LNCAP (cell line): Measurements from ENCODE around the gene NFIX.

Experiments
- CTCF ChIP-seq: fragments of 450-650 bp; IDR thresholded peaks from 2 replicates; pipeline ENCODE4 v1.5.1; 2017; ENCODE audit warnings: mild to moderate bottlenecking

Gene NFIX

GRCh38 chr19:13033244-13033643 is 38.0 kb downstream of the NFIX start:
- no peak for TF ChIP-seq CTCF

DNA sequence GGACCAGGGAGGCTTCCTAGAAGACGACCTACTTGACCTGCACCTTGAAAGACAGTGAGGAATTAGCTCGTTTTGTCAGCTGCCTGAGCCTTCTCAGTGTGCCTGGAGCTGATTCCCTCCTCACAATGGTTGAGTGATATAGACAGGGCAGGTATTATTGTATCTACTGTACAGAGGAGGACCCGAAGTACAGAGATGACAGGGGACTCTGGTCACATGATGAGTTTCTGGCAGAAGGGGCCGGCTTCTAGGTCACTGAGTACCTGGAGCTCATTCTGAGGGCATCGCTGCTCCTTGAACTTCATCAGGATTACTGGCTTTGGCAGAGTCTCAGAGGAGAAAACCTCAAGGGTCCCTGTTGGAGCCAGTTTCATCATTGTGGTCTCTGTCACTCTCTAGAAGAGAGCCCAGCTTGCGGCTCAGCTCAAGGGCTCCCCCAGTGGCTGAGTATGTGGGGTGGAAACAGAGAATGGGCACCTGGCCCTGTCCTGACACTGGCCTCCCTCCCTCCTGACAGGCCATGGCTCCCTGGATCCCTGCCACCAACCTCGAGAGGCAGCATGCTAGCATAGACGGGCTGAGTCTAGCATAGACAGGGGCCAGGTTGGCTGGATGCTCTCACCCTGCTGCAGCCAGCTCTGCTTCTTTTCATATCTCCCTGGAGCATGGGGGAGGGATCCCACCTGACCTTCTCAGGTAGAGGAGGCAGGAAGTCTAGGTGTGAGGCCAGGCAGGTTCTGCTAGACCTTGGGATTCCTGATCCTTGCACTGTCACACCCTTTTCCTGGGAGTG is 38.7 kb downstream of the NFIX start:
- TF ChIP-seq CTCF = peak; percentile 84

DNA sequence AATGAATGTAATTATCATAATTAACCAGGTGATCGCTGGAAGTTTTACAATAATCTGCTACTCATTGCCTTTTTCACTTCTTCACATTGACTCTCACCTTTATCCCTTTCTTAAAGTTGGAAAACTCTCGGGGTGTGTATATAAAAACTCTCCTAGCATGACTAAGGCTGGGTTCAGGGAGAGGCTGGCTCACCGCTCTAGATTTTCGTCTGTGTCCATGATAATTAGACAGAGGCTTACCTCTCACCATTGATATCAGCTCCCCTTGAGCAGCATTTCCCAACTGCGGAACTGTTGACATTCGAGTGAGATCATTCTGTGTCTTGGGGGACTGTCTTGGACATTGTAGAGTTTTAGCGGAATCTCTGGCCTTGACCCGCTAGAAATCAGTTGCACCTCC is 39.4 kb downstream of the NFIX start:
- no peak for TF ChIP-seq CTCF

- TF ChIP-seq CTCF = no peak
These were observed 40.6 kb downstream of the NFIX start for GRCh38 chr19:13035820-13036365.

GRCh38 chr19:13036366-13036976 is 41.2 kb downstream of the NFIX start:
- TF ChIP-seq CTCF = peak; percentile 54

- no peak for TF ChIP-seq CTCF
These were observed 41.9 kb downstream of the NFIX start for GRCh38 chr19:13037161-13037560.

- TF ChIP-seq CTCF = no peak
These were observed 42.5 kb downstream of the NFIX start for GRCh38 chr19:13037731-13038130.
